Measurements from ENCODE around the gene CCDC3. TPM values are rescaled to one million over a fixed set of nuclear protein-coding genes. Genes with fewer than 3 reads are reported as not detected.

The CCDC3 gene
- total RNA-seq, 1 donor from 2014 or later, result 1.1 TPM

- no peak for TF ChIP-seq CTCF (IDR thresholded peaks at IDR 0.05; ENCODE audit: unreplicated experiment)
- Mint-ChIP-seq H3K27ac (peak overlapping the region; percentile 50), H3K36me3 (ENCODE audit: insufficient read depth) (no peaks in the 10 kb centered on the region), H3K9me3 (ENCODE audit: low read depth) (no peaks in the 10 kb centered on the region), H3K27me3 (peaks cover 27% of the 10 kb centered on the region), H3K4me1 (ENCODE audit: low read depth) (peaks cover 5% of the 10 kb centered on the region), H3K4me3 (ENCODE audit: low read depth) (no peak overlapping the region)
- DNase-seq (ENCODE audit: low spot score, unreplicated experiment), result no peak
These were observed 22.6 kb downstream of the CCDC3 start for GRCh38 chr10:12978891-12979290.

GRCh38 chr10:12975906-12976305 lies 25.6 kb downstream of the CCDC3 start:
- Mint-ChIP-seq H3K4me1 (ENCODE audit: low read depth) (peaks cover 5% of the 10 kb centered on the region), H3K4me3 (ENCODE audit: low read depth) (no peak overlapping the region), H3K27ac (no peak overlapping the region), H3K36me3 (ENCODE audit: insufficient read depth) (no peaks in the 10 kb centered on the region), H3K27me3 (peaks cover 32% of the 10 kb centered on the region), H3K9me3 (ENCODE audit: low read depth) (no peaks in the 10 kb centered on the region)
- DNase-seq (ENCODE audit: low spot score, unreplicated experiment), result no peak
- TF ChIP-seq CTCF (IDR thresholded peaks at IDR 0.05; ENCODE audit: unreplicated experiment), result no peak

- H3K9me3 Mint-ChIP-seq (ENCODE audit: low read depth), result no peaks in the 10 kb centered on the region
- TF ChIP-seq CTCF (IDR thresholded peaks at IDR 0.05; ENCODE audit: unreplicated experiment), result peak; percentile 44
- peak overlapping the region; percentile 47 for H3K27ac Mint-ChIP-seq
- no peaks in the 10 kb centered on the region for H3K36me3 Mint-ChIP-seq (ENCODE audit: insufficient read depth)
- peaks cover 32% of the 10 kb centered on the region for H3K27me3 Mint-ChIP-seq
- peaks cover 5% of the 10 kb centered on the region for H3K4me1 Mint-ChIP-seq (ENCODE audit: low read depth)
- no peak overlapping the region for H3K4me3 Mint-ChIP-seq (ENCODE audit: low read depth)
- DNase-seq (ENCODE audit: low spot score, unreplicated experiment), result no peak
These were observed 26.2 kb downstream of the CCDC3 start for GRCh38 chr10:12975266-12975665.

- no peaks in the 10 kb centered on the region for H3K9me3 Mint-ChIP-seq (ENCODE audit: low read depth)
- peaks cover 3% of the 10 kb centered on the region for H3K4me1 Mint-ChIP-seq (ENCODE audit: low read depth)
- TF ChIP-seq CTCF (IDR thresholded peaks at IDR 0.05; ENCODE audit: unreplicated experiment), result no peak
- H3K27me3 Mint-ChIP-seq, result peaks cover 28% of the 10 kb centered on the region
- no peak overlapping the region for H3K27ac Mint-ChIP-seq
- no peaks in the 10 kb centered on the region for H3K36me3 Mint-ChIP-seq (ENCODE audit: insufficient read depth)
- no peak overlapping the region for H3K4me3 Mint-ChIP-seq (ENCODE audit: low read depth)
- no peak for DNase-seq (ENCODE audit: low spot score, unreplicated experiment)
These were observed 26.9 kb downstream of the CCDC3 start for GRCh38 chr10:12974491-12975199.

GRCh38 chr10:12974078-12974477 lies 27.4 kb downstream of the CCDC3 start:
- H3K4me1 Mint-ChIP-seq (ENCODE audit: low read depth), result peaks cover 3% of the 10 kb centered on the region
- no peaks in the 10 kb centered on the region for H3K36me3 Mint-ChIP-seq (ENCODE audit: insufficient read depth)

More at GRCh38 chr10:12974078-12974477, 27.4 kb downstream of the CCDC3 start:
- Mint-ChIP-seq H3K4me3 (ENCODE audit: low read depth) (no peak overlapping the region), H3K9me3 (ENCODE audit: low read depth) (peaks cover 1% of the 10 kb centered on the region), H3K27me3 (peaks cover 25% of the 10 kb centered on the region), H3K27ac (no peak overlapping the region)
- no peak for TF ChIP-seq CTCF (IDR thresholded peaks at IDR 0.05; ENCODE audit: unreplicated experiment)
- DNase-seq (ENCODE audit: low spot score, unreplicated experiment), result no peak
